SK-N-SH treated with all-trans-retinoic acid at 6 μM for 48 hours (cell line): ENCODE measurements around the gene PTCD1.

Experiments
- ISL1 ChIP-seq: fragments of 250-450 bp; sonication (Bioruptor Pico); IDR thresholded peaks from 2 replicates; pipeline ENCODE4 v2.1.2; 2022; ENCODE audit warnings: mild to moderate bottlenecking, moderate library complexity
- PPARA ChIP-seq: fragments of 250-450 bp; sonication (Bioruptor Pico); IDR thresholded peaks from 2 replicates; pipeline ENCODE4 v1.5.0; 2020; ENCODE audit warnings: mild to moderate bottlenecking, borderline replicate concordance
- ZFP3 ChIP-seq: fragments of 250-450 bp; sonication (Bioruptor Pico); IDR thresholded peaks from 2 replicates; pipeline ENCODE4 v1.5.0; 2020; ENCODE audit warnings: mild to moderate bottlenecking, moderate library complexity
- ZFP30 ChIP-seq: fragments of 450-650 bp; formaldehyde crosslinking; IDR thresholded peaks from 2 replicates; pipeline ENCODE4 v1.5.0; 2022; ENCODE audit warnings: mild to moderate bottlenecking, moderate library complexity
- TF ChIP-seq, protein P1 (sequence below): fragments of 250-450 bp; sonication (Bioruptor Pico); IDR thresholded peaks from 2 replicates; pipeline ENCODE4 v1.8.0; 2020; ENCODE audit warnings: mild to moderate bottlenecking, moderate library complexity, borderline replicate concordance

- TF ChIP-seq PPARA (CRISPR knock-in tag) (no peak), ZFP30 (CRISPR knock-in tag) (no peak), ISL1 (CRISPR knock-in tag) (no peak), ZFP3 (CRISPR knock-in tag) (no peak)
- TF ChIP-seq, protein P1, sequence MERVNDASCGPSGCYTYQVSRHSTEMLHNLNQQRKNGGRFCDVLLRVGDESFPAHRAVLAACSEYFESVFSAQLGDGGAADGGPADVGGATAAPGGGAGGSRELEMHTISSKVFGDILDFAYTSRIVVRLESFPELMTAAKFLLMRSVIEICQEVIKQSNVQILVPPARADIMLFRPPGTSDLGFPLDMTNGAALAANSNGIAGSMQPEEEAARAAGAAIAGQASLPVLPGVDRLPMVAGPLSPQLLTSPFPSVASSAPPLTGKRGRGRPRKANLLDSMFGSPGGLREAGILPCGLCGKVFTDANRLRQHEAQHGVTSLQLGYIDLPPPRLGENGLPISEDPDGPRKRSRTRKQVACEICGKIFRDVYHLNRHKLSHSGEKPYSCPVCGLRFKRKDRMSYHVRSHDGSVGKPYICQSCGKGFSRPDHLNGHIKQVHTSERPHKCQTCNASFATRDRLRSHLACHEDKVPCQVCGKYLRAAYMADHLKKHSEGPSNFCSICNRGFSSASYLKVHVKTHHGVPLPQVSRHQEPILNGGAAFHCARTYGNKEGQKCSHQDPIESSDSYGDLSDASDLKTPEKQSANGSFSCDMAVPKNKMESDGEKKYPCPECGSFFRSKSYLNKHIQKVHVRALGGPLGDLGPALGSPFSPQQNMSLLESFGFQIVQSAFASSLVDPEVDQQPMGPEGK = no peak
Measured at GRCh38 chr7:99429756-99430155, 8.8 kb downstream of the PTCD1 start.
